Stimulated activated CD8-positive, alpha-beta memory T cell treated with anti-CD3 and anti-CD28 coated beads, Interleukin-2, amount 100 ng/mL, for 1 hour (primary cell): ENCODE results near the gene DCUN1D4.
A peak's percentile ranks its signal among the peaks of the same experiment; 100 is the strongest.
"Not testable (repeated sequence)": the region's sequence is repeated elsewhere in the genome, so short reads cannot be mapped to it uniquely, and the experiment has no call there.

Experiments
- DNase-seq, 2 donors: peaks; one replicate each; pipeline ENCODE4 v3.0.0-alpha.2; 2020; ENCODE audit warnings: low read depth in 2 of 2

DCUN1D4 gene

DNA sequence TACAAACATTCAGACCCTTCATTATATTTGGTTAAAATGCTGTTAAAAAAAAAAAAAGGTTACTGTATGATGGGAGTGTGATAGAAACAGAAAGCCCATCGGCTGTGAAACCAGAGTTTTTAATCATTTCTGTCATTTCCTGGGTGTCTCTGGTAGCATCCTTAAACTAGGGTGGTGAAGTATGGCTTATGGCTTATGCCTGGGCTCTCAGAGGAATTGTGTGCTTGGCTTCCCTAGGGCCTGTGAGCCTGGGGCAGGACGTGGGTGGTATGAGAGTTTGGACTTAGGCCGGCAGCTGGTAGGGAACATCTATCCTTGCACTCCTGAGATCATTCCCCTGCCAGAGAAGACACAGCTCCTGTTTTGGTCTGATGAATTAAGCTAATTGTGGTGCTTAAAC is 52.2 kb downstream of the DCUN1D4 start:
- no peak for DNase-seq

DNA sequence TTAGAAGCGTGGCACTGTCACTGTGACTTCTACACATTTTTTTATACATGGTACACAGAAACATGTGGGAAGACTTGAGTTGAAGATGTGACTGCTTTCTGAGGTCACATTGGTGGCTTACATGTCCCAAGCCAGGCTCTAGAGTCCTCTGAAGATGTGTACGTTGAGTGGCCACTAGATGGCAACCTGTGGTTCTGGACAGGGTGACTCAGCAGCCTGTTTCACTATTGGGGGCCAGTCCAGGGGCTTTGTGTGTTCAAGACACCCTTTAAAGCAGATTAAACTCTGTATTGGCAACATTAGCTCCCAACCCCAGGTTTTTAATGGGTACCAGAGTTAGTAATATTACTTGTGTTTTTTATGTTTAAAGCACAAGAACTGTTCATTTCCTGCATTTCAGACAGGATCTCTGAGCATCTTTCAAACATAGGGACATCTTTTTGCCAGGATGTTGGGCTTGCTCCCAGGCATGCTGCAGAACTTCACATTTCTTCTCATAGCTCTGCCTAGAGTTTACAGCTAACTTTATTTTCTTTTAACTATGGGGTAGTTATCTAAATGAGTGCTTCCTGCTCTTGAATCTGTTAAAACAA is 53.0 kb downstream of the DCUN1D4 start:
- DNase-seq, result peak; percentile 17 to 21

DNA sequence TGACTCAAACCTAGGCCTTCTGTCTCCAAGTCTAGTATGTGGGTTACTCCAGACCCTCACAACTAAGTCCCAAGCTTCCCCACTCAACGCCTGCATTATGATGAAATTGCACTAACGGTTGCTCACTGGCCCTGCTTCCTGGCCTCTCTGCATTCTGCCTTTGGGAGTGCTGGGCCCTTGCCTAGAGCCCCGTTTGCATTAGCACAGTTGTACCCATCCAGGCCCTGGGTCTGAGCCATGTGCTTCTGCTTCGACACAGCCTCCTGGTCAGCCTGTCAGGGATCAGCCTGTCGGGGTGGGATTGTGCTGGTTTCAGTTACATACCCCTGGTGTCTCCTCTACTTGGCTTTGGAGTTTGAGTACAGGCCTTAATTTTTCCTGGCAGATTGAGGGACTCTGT is 58.4 kb downstream of the DCUN1D4 start:
- DNase-seq, result no peak

DNA sequence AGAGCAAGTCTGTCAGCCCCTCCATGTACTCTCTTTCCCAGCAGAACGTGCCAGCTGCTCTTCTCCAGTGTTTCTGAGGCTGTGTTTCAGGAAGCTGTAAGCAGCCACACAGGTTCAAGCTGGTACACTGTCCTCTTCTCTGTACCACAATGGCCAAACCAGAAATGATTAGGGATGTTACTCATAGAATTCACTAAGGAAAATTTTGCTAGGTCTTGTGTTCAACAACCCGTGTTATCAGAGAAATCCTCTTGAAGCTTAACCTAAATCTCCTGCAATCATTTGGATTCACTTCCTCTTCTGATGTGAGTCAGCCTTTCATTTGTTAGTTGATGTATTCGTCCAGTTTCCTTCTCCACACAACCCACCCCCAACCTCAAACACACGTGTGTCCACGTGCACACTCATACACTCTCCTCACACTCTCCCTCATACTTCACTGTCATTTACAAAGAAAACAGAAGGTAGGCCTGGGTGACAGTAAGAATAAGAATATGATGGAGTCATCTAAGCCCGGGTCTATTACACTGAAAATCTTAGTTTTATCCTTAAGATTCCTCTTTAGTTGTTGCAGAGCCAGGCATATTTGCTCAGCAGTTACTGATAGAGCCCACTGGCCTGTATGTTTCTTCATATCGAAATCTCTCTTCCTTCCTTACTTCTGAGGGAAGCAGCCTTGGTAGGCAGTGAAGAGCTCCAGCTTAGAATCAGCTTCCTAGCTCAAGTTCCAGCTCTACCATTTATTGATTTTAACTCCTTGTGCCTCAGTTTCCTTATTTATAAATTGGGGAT is 63.4 kb downstream of the DCUN1D4 start:
- no peak for DNase-seq

DNA sequence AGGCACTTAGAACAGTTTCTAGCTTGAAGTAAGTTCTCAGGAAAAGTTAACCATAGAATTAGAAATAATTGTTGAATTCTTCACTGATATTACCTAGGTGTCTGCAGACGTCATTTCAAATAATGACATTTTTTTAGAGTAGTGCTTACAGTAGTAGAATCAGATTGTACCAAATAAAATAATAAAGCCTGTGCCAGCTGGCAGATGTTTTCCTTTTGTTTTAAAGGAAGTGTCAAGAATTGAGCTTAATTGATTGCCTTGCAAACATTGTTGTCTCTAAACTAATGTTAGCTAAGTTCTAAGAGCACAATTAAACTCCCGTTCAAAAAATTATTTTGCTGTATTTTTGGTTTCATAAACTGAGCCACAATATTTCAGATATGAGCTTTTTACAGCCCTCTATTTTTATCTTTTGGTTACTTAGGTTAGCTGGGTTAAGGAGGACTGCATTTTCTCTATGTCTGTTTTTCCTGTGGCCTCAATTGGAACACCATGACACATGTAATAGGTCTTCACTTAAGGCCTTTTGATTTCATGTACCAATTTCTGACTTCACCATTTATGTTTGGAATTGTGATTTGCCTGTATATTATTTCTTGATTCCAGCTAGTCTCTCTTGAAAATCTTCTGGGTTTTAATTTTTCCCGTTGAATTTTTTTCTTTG is 64.2 kb downstream of the DCUN1D4 start:
- no peak for DNase-seq

DNA sequence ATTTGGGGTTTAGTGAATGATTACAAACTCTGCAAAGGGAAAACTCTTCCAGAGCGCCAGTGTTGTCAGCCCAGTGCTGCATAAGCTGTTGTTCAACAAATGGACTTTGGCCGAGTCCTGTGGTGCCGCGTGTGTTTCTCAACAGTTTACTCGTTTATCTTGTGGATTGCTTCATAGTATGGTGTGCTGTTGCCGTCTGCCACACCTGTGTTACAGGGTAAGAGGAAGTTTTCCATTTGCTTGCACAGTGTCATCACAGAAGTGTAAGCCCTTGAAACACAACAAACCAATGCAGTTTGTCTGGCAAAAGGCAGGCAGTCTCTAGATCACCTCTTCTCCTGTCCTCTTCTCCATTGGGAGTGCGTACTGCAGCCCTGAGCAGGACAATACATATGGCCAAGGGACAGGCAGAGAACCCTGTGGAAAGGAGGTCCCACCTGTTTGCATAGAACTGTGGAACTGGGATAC is 66.3 kb downstream of the DCUN1D4 start:
- DNase-seq, result no peak

DNA sequence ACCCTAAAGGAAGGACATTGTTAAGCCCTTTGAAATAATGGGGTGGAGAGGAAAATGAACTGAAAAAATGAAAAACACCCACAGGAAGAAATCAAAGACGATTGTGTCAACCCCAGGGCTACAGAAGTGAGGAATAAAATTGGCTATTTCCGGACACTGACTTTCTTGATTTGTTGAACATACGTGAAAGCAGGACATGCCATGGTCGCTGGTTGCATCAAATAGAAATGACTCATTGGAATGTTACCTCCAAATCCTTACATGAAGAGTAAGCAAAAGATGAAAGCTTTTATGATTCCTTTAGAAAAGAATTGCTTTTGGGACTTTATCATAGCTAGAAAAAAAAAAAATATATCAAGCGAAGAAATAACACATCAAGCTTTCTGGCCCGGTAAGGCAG is 75.3 kb downstream of the DCUN1D4 start:
- no peak for DNase-seq

DNA sequence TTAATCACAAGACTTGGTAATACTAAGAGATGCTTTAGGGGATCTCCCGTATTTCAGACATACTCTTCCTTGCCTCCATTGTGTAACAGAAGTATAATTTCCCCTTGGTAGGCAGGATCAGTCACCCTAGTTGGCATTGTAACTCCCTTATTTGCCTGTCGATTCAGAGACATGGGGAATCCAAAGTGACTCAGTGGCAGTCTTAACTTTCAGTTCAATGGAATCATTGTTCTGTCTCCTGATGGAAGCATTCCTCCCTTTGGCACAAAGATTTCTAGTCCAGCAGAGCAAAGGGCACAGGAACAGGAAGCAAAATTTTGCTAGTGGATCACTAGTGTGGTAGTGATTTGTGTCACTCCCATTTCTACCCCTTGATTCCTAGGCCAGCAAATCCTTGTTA is 80.4 kb downstream of the DCUN1D4 start:
- no peak for DNase-seq

DNA sequence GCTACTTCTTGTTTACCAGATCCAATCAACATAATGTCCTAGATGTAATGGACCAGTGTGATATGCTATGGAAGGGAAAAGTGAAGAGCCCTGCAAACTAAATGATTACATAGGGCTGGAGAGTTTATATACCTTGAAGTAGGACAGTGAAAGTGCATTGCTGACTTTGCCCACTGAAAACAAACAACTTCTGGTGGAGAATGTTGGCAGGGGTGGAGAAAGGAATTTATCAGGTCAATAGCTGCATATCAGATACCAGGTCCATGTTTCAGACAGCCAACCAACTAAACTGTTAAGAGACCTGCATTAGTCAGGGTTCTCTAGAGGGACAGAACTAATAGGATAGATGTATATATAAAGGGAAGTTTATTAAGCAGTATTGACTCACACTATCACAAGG is 82.4 kb downstream of the DCUN1D4 start:
- no peak for DNase-seq

DNA sequence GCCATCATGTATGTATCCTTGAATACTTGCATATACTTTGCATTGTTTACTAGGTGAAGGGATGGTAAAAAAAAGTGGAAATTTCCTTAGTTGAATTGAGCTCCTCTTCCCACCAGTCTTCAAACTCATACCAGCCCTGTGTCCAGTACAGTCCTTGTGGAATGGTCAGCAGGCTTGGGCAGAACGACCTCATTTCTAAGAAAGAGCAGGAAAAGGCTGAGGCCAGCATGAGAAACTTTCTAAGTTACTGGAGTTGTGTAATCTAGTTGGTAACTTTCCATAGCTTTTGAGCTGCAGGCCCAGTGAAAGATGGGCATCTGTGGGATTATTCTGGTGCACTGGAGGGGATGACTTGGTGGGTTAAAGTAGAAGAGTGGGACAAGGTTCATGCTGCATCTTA is 87.6 kb downstream of the DCUN1D4 start:
- no peak for DNase-seq

DNA sequence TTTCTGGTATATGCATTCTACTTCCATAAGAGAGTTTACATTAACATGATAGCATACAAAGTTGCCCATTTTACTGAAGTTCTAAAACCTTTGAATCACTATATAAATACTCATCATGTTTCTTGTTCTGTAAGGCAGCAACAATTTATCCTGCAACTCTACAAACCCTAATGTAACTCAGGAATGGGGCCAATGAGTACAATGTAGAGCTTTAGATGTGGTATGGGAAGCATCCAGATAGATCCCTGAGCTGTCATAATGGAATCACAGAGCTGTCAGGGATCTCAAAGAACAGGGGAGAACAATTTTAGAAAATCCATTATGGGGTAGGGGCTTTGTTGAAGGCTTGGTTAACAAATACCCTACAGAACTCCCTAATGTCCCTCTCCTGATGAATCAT is 88.5 kb downstream of the DCUN1D4 start:
- DNase-seq, result no peak

DNA sequence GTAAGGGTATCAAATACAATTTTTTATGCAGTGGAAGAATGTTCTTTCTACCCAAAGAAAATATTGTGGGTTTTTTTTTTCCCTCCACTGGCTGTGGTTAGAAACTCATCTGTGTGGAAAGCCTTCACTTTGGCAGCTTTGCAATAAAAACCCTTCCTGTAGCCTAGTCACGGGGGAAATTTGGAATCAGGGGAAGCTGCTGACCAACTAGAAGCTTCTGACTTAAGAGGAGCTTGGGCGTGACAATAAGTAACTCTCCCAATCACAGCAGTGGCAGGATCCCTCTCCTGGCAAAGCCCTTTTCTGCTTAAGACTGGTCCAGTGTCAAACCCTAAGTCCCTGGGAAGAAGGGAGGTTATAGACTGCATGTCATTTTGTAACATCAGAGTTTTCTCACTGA is 89.3 kb downstream of the DCUN1D4 start:
- no peak for DNase-seq

DNA sequence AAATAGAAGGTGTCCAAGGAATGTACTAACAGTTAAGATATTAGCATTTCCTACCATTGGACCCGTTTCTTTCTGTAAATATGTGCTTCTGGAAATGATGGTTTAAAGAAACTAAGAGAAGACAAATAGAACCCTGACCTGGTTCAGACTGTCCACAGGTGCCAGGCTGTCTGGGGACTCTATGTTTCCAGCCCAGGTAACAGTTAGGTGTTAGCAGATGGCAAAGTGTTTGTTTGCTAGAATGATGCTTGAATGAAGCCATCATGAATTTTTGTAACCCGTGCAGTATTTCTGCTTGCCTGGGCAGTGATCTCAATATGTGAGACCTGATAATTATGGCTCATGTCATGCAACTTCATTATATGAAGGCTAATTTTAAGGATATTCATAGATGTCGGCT is 89.7 kb downstream of the DCUN1D4 start:
- no peak for DNase-seq

DNA sequence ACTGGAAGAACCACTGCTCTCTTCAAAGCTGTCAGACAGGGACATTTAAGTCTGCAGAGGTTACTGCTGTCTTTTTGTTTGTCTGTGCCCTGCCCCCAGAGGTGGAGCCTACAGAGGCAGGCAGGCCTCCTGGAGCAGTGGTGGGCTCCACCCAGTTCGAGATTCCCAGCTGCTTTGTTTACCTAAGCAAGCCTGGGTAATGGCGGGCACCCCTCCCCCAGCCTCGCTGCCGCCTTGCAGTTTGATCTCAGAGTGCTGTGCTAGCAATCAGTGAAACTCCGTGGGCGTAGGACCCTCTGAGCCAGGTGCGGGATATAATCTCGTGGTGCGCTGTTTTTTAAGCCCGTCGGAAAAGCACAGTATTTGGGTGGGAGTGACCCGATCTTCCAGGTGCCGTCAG is 97.5 kb downstream of the DCUN1D4 start:
- not testable (repeated sequence) for DNase-seq

DNA sequence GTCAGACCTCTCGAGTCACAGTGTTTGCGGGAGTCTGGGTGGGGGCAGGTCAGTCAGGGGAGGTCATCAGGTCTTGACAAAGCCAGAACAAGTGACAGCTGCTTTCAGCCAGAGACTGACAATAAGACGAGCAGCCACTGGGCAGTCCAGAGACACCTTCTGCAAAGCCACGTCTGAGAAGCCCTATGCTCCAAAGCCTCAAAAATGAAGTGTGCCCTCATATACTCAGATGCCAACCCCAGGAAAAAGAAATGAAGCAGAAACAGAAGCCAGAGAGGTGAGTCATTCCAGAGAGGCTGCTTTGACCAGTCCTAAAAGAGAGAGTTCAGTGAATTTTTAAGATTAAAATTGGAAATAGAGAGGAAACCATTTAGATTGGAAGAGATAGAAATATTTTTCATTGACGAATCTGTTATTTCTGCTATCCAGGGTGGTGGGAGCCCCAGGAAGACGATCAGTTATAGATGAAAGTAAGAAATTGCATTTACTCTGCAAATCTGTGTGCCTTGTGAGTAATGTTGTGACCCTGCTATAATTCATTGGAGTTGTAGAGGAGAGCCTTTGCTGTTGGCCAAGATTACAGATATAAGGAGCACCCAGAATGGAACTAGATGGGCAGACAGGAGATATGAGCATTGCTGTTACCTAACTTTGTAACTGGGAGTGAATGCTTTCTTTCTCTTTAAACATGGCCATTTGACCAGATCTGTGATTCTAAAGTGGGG is 99.3 kb downstream of the DCUN1D4 start:
- DNase-seq, result no peak

DNA sequence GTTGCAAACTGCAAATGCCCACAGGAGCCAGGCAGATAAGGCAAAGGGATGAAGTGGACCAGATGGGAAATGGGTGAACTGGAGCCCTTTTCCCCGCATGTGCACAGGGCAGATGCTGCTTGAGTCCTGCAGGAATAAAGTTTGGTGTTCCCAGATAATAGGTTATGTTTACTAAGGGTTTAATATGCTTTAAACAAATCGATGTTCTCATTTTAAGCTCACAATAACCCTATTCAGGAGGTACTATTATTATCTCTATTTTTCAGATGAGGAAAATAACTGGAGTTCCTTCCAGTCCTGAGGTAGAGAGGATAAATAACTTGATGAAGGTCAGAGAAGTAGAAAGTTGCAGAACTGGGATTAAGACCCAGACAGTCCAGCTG is 99.9 kb downstream of the DCUN1D4 start:
- no peak for DNase-seq

DNA sequence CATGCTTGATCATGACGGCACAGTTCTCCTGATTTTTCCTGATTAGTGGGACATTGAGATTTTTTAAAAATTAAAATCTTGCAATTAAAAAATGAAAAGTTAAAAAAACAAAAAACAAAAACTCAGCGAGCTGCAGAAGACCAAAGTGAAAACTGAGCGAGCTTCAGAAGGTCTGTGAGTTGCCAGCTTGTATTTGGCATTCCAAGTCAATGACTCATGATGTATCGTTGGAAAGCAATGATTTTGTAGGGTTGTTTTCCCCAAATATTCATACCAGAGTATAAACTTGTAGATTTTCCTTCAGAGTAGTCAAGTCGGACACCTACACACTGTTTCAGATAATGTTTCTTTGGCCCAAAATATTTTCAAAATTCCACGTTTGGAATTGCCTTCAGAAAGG is 100.3 kb downstream of the DCUN1D4 start:
- DNase-seq, result no peak

DNA sequence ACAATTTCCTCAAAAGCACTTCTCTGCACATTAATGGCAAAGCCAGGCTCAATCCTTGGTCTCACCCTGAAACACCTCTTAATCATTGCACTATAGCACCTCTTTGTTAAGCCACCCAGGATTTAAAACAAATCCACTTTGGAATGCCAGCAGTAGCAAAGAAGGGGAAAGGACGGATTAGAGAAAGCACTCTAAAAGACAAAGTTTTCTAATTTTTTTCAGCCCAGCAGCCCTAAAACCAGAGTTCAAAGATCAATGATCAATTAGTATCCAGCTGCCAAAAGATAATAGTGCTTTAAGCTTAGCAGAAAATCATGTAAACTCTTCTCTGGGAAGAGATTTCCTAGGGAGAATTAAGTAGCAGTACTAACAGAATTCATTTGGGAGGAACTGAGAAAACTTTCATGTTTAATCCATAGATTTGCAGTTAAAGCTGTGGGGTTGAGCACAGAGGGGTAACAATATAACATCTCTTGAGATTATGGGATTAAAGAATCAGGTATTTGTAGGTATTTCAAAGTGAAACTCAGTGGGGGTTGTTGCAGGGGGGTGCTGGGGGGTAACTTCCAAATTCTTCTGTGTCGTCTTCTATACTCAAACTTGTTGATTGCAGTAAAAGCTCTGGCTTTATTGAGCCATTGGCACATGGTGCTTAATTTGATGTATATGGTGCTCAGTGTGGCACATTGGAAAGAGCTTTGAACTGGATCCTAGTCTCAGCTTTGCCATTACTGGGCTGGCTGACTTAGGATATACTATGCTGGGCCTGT is 115.4 kb downstream of the DCUN1D4 start:
- no peak for DNase-seq

DNA sequence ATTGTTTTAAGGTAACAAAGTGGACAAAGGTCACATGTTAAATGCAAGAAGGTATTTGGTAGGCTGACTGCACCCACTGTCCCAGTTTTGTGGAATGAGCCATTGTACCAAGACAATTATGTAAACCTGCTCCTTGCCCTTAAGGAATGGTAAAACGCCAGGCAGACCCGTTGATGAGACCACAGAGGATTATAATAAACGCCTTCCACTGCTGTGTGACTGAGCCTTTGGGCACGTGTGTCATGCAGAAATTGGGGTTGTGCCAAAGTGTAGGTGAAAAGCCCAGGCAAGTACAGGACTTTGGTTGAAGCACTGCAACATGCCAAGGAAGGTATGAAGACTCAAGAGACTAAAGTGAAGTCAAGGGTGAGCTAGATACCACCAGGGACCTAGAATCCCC is 117.5 kb downstream of the DCUN1D4 start:
- DNase-seq, result no peak

DNA sequence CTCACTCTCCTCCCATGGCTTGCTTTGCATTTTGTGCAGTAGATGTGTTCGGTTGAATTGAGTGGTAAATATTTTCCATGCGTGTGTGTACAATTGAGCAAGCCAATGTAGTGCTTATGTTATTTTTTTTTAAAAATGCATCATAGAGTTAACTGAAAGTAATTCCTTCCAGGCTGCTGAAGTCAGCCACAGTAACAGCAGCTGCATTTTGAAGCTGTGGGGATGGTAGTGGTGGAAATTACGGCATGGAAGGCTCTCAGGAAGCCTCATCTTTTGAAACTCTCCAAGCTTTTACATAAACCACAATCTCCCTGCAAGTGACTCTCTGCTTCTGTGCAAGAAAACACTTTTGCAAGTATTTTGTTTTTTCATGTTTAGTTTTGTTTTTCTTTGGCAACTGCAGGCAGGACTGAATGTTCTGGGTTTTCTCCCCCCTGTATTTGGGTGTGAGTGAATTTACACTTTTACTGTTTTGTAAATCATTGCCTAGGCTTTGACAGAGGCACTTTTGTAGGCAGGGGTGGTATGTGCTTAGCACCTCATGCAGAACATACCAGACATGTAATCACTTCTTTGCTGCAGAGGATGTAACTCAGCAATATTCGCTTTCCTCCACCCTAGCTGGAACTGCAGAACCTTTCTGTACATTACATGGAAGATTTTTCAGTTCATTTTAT is 121.0 kb downstream of the DCUN1D4 start:
- DNase-seq, result no peak

DNA sequence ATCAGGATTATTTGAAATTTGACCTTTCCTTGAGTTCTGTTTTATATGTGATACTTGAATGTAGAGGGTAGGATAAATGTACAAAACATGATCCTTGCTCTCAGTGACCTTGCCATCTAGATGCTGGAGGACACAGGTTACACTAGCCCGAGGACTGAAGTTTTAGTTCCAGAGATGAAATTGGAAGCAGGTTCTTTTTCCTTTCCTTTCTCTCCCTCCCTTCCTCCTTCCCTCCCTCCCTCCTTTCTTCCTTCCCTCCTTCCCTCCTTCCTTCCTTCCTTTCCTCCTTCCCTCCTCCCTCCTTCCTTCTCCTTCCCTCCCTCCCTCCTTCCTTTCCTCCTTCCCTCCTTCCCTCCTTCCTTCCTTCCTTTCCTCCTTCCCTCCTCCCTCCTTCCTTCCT is 122.9 kb downstream of the DCUN1D4 start:
- DNase-seq, result no peak
